22Rv1 (cell line): ENCODE data around the gene GABRB1.

Experiments used
- ZFX ChIP-seq: fragments of 450-650 bp; IDR thresholded peaks from 2 replicates; pipeline ENCODE4 v1.6.1; 2017; ENCODE audit warnings: antibody characterized with exemption, borderline replicate concordance
- TF ChIP-seq, protein P1 (sequence below): fragments of 450-650 bp; IDR thresholded peaks from 2 replicates; pipeline ENCODE4 v1.5.1; 2017; ENCODE audit warnings: mild to moderate bottlenecking

DNA sequence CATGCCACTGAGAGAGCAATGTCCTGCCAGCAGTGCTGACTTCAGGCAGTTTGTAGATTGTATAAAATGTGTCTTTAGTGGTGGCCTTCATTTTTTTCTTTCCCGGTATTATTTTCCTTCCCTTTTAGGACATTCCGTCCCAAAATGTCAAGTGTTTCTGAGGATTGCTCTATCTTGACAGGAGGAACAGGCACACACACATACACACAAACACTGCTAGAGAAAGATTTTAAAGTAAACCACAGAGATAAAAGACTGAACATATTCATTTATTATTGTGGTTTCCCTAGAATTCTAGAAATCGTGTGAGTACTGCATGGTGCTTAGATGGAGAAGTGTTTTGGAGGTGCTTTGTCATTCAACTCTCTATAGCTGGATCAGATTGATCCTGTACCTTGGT lies 111.9 kb downstream of the GABRB1 start:
- TF ChIP-seq, protein P1, sequence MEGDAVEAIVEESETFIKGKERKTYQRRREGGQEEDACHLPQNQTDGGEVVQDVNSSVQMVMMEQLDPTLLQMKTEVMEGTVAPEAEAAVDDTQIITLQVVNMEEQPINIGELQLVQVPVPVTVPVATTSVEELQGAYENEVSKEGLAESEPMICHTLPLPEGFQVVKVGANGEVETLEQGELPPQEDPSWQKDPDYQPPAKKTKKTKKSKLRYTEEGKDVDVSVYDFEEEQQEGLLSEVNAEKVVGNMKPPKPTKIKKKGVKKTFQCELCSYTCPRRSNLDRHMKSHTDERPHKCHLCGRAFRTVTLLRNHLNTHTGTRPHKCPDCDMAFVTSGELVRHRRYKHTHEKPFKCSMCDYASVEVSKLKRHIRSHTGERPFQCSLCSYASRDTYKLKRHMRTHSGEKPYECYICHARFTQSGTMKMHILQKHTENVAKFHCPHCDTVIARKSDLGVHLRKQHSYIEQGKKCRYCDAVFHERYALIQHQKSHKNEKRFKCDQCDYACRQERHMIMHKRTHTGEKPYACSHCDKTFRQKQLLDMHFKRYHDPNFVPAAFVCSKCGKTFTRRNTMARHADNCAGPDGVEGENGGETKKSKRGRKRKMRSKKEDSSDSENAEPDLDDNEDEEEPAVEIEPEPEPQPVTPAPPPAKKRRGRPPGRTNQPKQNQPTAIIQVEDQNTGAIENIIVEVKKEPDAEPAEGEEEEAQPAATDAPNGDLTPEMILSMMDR = no peak
- no peak for TF ChIP-seq ZFX
